ENCODE data around the gene GP2.

GP2 gene

GRCh38 chr16:20326321-20326720, 992 bp downstream of the GP2 start:
- DNase-seq, result no peak
- no peak overlapping the region for H2AK5ac ChIP-seq (ENCODE audit: low read length)
- H3K27ac ChIP-seq (ENCODE audit: low read depth, low read length), result no peak overlapping the region
- H4K91ac ChIP-seq (ENCODE audit: low read depth, low read length), result no peak overlapping the region
- no peak overlapping the region for H3K4ac ChIP-seq (ENCODE audit: low read depth, low read length)
- no peak overlapping the region for H3K4me3 ChIP-seq (ENCODE audit: low read depth, low read length)
- no peak overlapping the region for H3K14ac ChIP-seq (ENCODE audit: low read length)
- H3K4me1 ChIP-seq (ENCODE audit: control insufficient read depth in 1 of 2, insufficient read depth in 2 of 2, low read length in 2 of 2), result no peaks in the 10 kb centered on the region
- no peak overlapping the region for H3K23ac ChIP-seq (ENCODE audit: low read length)
- no peak overlapping the region for H2BK12ac ChIP-seq (ENCODE audit: low read length)
- no peak overlapping the region for H2BK5ac ChIP-seq (ENCODE audit: low read depth, low read length, poor library complexity)
- H3K79me1 ChIP-seq (ENCODE audit: low read length), result no peaks in the 10 kb centered on the region
- no peak overlapping the region for H2AFZ ChIP-seq (ENCODE audit: insufficient read depth, low read length, poor library complexity)
- no CpG with 5 or more reads among the region's 3 CpGs for WGBS (ENCODE audit: extremely low coverage, insufficient coverage, insufficient read length)
- H4K12ac ChIP-seq (ENCODE audit: low read depth, low read length), result no peak overlapping the region
- no peaks in the 10 kb centered on the region for H3K9me3 ChIP-seq (ENCODE audit: insufficient read depth, low read depth, low read length)
- no peaks in the 10 kb centered on the region for H3K36me3 ChIP-seq (ENCODE audit: control insufficient read depth in 1 of 2, insufficient read depth in 2 of 2, low read length in 2 of 2)
- H3K4me2 ChIP-seq (ENCODE audit: low read length), result no peak overlapping the region
- H3K79me2 ChIP-seq (ENCODE audit: control insufficient read depth, insufficient read depth, low read length, poor library complexity), result no peaks in the 10 kb centered on the region
- no peaks in the 10 kb centered on the region for H3K27me3 ChIP-seq (ENCODE audit: insufficient read depth, low read length)
- no peak overlapping the region for H4K8ac ChIP-seq (ENCODE audit: low read depth, low read length)
- H3K9ac ChIP-seq (ENCODE audit: low read length), result no peak overlapping the region
- no peak overlapping the region for H2BK120ac ChIP-seq (ENCODE audit: insufficient read depth, low read length, poor library complexity)
- no peak overlapping the region for H3K18ac ChIP-seq (ENCODE audit: low read length)

GRCh38 chr16:20325005-20325404, 2.3 kb downstream of the GP2 start:
- Histone ChIP-seq H2BK120ac (ENCODE audit: insufficient read depth, low read length, poor library complexity) (no peak overlapping the region), H2BK12ac (ENCODE audit: low read length) (no peak overlapping the region), H2AK5ac (ENCODE audit: low read length) (no peak overlapping the region), H4K8ac (ENCODE audit: low read depth, low read length) (no peak overlapping the region), H3K9me3 (ENCODE audit: insufficient read depth, low read depth, low read length) (no peaks in the 10 kb centered on the region), H4K91ac (ENCODE audit: low read depth, low read length) (no peak overlapping the region), H4K12ac (ENCODE audit: low read depth, low read length) (no peak overlapping the region), H3K79me2 (ENCODE audit: control insufficient read depth, insufficient read depth, low read length, poor library complexity) (no peaks in the 10 kb centered on the region), H2BK5ac (ENCODE audit: low read depth, low read length, poor library complexity) (no peak overlapping the region), H3K4me1 (ENCODE audit: control insufficient read depth in 1 of 2, insufficient read depth in 2 of 2, low read length in 2 of 2) (no peaks in the 10 kb centered on the region), H3K23ac (ENCODE audit: low read length) (no peak overlapping the region), H3K27ac (ENCODE audit: low read depth, low read length) (no peak overlapping the region), H3K4me3 (ENCODE audit: low read depth, low read length) (no peak overlapping the region), H3K4ac (ENCODE audit: low read depth, low read length) (no peak overlapping the region), H3K18ac (ENCODE audit: low read length) (no peak overlapping the region), H3K14ac (ENCODE audit: low read length) (no peak overlapping the region), H3K79me1 (ENCODE audit: low read length) (no peaks in the 10 kb centered on the region), H2AFZ (ENCODE audit: insufficient read depth, low read length, poor library complexity) (no peak overlapping the region), H3K4me2 (ENCODE audit: low read length) (no peak overlapping the region), H3K27me3 (ENCODE audit: insufficient read depth, low read length) (no peaks in the 10 kb centered on the region), H3K36me3 (ENCODE audit: control insufficient read depth in 1 of 2, insufficient read depth in 2 of 2, low read length in 2 of 2) (no peaks in the 10 kb centered on the region), H3K9ac (ENCODE audit: low read length) (no peak overlapping the region)
- no peak for DNase-seq
- WGBS (ENCODE audit: extremely low coverage, insufficient coverage, insufficient read length), result no CpG with 5 or more reads among the region's 3 CpGs

GRCh38 chr16:20323591-20324117, 3.7 kb downstream of the GP2 start:
- H4K12ac ChIP-seq (ENCODE audit: low read depth, low read length), result no peak overlapping the region
- no peak overlapping the region for H3K9ac ChIP-seq (ENCODE audit: low read length)
- H3K23ac ChIP-seq (ENCODE audit: low read length), result no peak overlapping the region
- DNase-seq, result no peak
- no peaks in the 10 kb centered on the region for H3K79me1 ChIP-seq (ENCODE audit: low read length)
- no peak overlapping the region for H2AK5ac ChIP-seq (ENCODE audit: low read length)
- peaks cover 1% of the 10 kb centered on the region for H3K9me3 ChIP-seq (ENCODE audit: insufficient read depth, low read depth, low read length)
- H2AFZ ChIP-seq (ENCODE audit: insufficient read depth, low read length, poor library complexity), result no peak overlapping the region
- no peak overlapping the region for H2BK120ac ChIP-seq (ENCODE audit: insufficient read depth, low read length, poor library complexity)
- H3K4me2 ChIP-seq (ENCODE audit: low read length), result no peak overlapping the region
- no peak overlapping the region for H2BK12ac ChIP-seq (ENCODE audit: low read length)
- H3K4me1 ChIP-seq (ENCODE audit: control insufficient read depth in 1 of 2, insufficient read depth in 2 of 2, low read length in 2 of 2), result no peaks in the 10 kb centered on the region
- no peak overlapping the region for H4K91ac ChIP-seq (ENCODE audit: low read depth, low read length)
- H3K14ac ChIP-seq (ENCODE audit: low read length), result no peak overlapping the region
- no peaks in the 10 kb centered on the region for H3K27me3 ChIP-seq (ENCODE audit: insufficient read depth, low read length)
- no CpG with 5 or more reads among the region's 9 CpGs for WGBS (ENCODE audit: extremely low coverage, insufficient coverage, insufficient read length)
- no peak overlapping the region for H3K27ac ChIP-seq (ENCODE audit: low read depth, low read length)
- no peak overlapping the region for H3K4ac ChIP-seq (ENCODE audit: low read depth, low read length)
- no peak overlapping the region for H3K18ac ChIP-seq (ENCODE audit: low read length)
- no peak overlapping the region for H3K4me3 ChIP-seq (ENCODE audit: low read depth, low read length)
- no peaks in the 10 kb centered on the region for H3K36me3 ChIP-seq (ENCODE audit: control insufficient read depth in 1 of 2, insufficient read depth in 2 of 2, low read length in 2 of 2)
- H2BK5ac ChIP-seq (ENCODE audit: low read depth, low read length, poor library complexity), result no peak overlapping the region
- H3K79me2 ChIP-seq (ENCODE audit: control insufficient read depth, insufficient read depth, low read length, poor library complexity), result no peaks in the 10 kb centered on the region
- H4K8ac ChIP-seq (ENCODE audit: low read depth, low read length), result no peak overlapping the region

- DNase-seq, result no peak
- H3K4ac ChIP-seq (ENCODE audit: low read depth, low read length), result no peak overlapping the region
- H3K27ac ChIP-seq (ENCODE audit: low read depth, low read length), result no peak overlapping the region
- no peak overlapping the region for H2AFZ ChIP-seq (ENCODE audit: insufficient read depth, low read length, poor library complexity)
- no peak overlapping the region for H3K9ac ChIP-seq (ENCODE audit: low read length)
- no peak overlapping the region for H3K4me3 ChIP-seq (ENCODE audit: low read depth, low read length)
- H3K79me2 ChIP-seq (ENCODE audit: control insufficient read depth, insufficient read depth, low read length, poor library complexity), result no peaks in the 10 kb centered on the region
- no CpG with 5 or more reads among the region's 4 CpGs for WGBS (ENCODE audit: extremely low coverage, insufficient coverage, insufficient read length)
- no peak overlapping the region for H3K18ac ChIP-seq (ENCODE audit: low read length)
- H2BK120ac ChIP-seq (ENCODE audit: insufficient read depth, low read length, poor library complexity), result no peak overlapping the region
- no peak overlapping the region for H4K8ac ChIP-seq (ENCODE audit: low read depth, low read length)
- peaks cover 1% of the 10 kb centered on the region for H3K9me3 ChIP-seq (ENCODE audit: insufficient read depth, low read depth, low read length)
- no peak overlapping the region for H4K91ac ChIP-seq (ENCODE audit: low read depth, low read length)
- no peaks in the 10 kb centered on the region for H3K79me1 ChIP-seq (ENCODE audit: low read length)
- no peak overlapping the region for H3K14ac ChIP-seq (ENCODE audit: low read length)
- no peak overlapping the region for H2BK12ac ChIP-seq (ENCODE audit: low read length)
- H3K4me2 ChIP-seq (ENCODE audit: low read length), result no peak overlapping the region
- H3K4me1 ChIP-seq (ENCODE audit: control insufficient read depth in 1 of 2, insufficient read depth in 2 of 2, low read length in 2 of 2), result no peaks in the 10 kb centered on the region
- no peak overlapping the region for H2BK5ac ChIP-seq (ENCODE audit: low read depth, low read length, poor library complexity)
- H3K36me3 ChIP-seq (ENCODE audit: control insufficient read depth in 1 of 2, insufficient read depth in 2 of 2, low read length in 2 of 2), result no peaks in the 10 kb centered on the region
- no peaks in the 10 kb centered on the region for H3K27me3 ChIP-seq (ENCODE audit: insufficient read depth, low read length)
- H2AK5ac ChIP-seq (ENCODE audit: low read length), result no peak overlapping the region
- no peak overlapping the region for H4K12ac ChIP-seq (ENCODE audit: low read depth, low read length)
- H3K23ac ChIP-seq (ENCODE audit: low read length), result no peak overlapping the region
Measured at GRCh38 chr16:20322696-20323095, 4.6 kb downstream of the GP2 start.

All from trophoblast cell (in vitro differentiated cells and primary cell).